ENCODE measurements around the gene PCDHB16.
"Not testable (repeated sequence)": the region's sequence is repeated elsewhere in the genome, so short reads cannot be mapped to it uniquely, and the experiment has no call there.

PCDHB16 gene

DNA sequence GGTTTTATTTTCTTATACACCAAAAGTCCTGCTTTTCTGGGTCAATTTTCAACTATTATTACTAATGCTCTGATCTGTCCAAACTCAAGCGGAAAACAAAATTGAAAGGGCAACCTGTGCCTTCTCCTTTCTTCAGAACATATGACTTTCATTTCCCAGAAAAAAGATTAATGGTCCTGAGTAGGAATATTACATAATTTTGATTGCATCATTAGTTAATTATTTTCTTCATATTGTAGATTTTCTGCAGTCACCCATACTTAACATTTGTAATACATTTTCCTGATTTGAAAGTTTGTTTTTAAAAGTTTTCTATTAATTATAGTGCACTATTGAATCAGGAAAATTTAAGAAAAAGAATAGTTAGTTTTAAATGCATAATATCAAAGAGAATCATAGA, 6.3 kb upstream of the PCDHB16 start:
- no peaks in the 10 kb centered on the region for H3K27me3 ChIP-seq (ENCODE audit: insufficient read depth, low read depth, severe bottlenecking)
- H3K4me3 ChIP-seq (ENCODE audit: low read depth, low read length), result no peak overlapping the region
- H3K9me3 ChIP-seq (ENCODE audit: severe bottlenecking), result peaks cover 6% of the 10 kb centered on the region
- TF ChIP-seq CTCF (IDR thresholded peaks at IDR 0.05; ENCODE audit: low read depth, low read length), result no peak
- DNase-seq, result no peak
- no peak overlapping the region for H3K27ac ChIP-seq
- no peaks in the 10 kb centered on the region for H3K36me3 ChIP-seq

- DNase-seq; H3K27ac ChIP-seq; H3K27me3 ChIP-seq (ENCODE audit: insufficient read depth, low read depth, severe bottlenecking); H3K36me3 ChIP-seq; H3K4me3 ChIP-seq (ENCODE audit: low read depth, low read length); H3K9me3 ChIP-seq (ENCODE audit: severe bottlenecking): not testable (repeated sequence)
Measured at GRCh38 chr5:141177577-141178191, 4.5 kb upstream of the PCDHB16 start, which contains the start of gene PCDHB8. TSS of gene PCDHB8 (plus strand) at chr5:141177790. CDS start at chr5:141178035, 245 bp downstream.

GRCh38 chr5:141179371-141179770, 2.8 kb upstream of the PCDHB16 start:
- H3K4me3 ChIP-seq (ENCODE audit: low read depth, low read length); DNase-seq; H3K27me3 ChIP-seq (ENCODE audit: insufficient read depth, low read depth, severe bottlenecking); H3K9me3 ChIP-seq (ENCODE audit: severe bottlenecking); H3K36me3 ChIP-seq; H3K27ac ChIP-seq: not testable (repeated sequence)

DNA sequence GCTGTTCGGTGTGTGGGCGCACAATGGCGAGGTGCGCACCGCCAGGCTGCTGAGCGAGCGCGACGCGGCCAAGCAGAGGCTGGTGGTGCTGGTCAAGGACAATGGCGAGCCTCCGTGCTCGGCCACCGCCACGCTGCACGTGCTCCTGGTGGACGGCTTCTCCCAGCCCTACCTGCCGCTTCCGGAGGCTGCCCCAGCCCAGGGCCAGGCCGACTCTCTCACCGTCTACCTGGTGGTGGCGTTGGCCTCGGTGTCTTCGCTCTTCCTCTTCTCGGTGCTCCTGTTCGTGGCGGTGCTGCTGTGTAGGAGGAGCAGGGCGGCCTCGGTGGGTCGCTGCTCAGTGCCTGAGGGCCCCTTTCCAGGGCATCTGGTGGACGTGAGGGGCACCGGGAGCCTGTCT, 2.3 kb upstream of the PCDHB16 start:
- H3K36me3 ChIP-seq; H3K27ac ChIP-seq; DNase-seq; H3K27me3 ChIP-seq (ENCODE audit: insufficient read depth, low read depth, severe bottlenecking); H3K4me3 ChIP-seq (ENCODE audit: low read depth, low read length); H3K9me3 ChIP-seq (ENCODE audit: severe bottlenecking): not testable (repeated sequence)

- DNase-seq, result no peak
- no peak for TF ChIP-seq CTCF (IDR thresholded peaks at IDR 0.05; ENCODE audit: low read depth, low read length)
- no peaks in the 10 kb centered on the region for H3K36me3 ChIP-seq
- no peak overlapping the region for H3K27ac ChIP-seq
- no peak overlapping the region for H3K4me3 ChIP-seq (ENCODE audit: low read depth, low read length)
- no peaks in the 10 kb centered on the region for H3K9me3 ChIP-seq (ENCODE audit: severe bottlenecking)
- H3K27me3 ChIP-seq (ENCODE audit: insufficient read depth, low read depth, severe bottlenecking), result no peaks in the 10 kb centered on the region
Measured at GRCh38 chr5:141180313-141180712, 1.9 kb upstream of the PCDHB16 start.

DNA sequence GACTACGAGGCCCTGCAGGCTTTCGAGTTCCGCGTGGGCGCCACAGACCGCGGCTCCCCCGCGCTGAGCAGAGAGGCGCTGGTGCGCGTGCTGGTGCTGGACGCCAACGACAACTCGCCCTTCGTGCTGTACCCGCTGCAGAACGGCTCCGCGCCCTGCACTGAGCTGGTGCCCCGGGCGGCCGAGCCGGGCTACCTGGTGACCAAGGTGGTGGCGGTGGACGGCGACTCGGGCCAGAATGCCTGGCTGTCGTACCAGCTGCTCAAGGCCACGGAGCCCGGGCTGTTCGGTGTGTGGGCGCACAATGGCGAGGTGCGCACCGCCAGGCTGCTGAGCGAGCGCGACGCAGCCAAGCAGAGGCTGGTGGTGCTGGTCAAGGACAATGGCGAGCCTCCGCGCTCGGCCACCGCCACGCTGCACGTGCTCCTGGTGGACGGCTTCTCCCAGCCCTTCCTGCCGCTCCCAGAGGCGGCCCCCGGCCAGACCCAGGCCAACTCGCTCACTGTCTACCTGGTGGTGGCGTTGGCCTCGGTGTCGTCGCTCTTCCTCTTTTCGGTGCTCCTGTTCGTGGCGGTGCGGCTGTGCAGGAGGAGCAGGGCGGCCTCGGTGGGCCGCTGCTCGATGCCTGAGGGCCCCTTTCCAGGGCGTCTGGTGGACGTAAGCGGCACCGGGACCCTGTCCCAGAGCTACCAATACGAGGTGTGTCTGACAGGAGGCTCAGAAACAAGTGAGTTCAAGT, 2.1 kb downstream of the PCDHB16 start:
- H3K4me3 ChIP-seq (ENCODE audit: low read depth, low read length); H3K27me3 ChIP-seq (ENCODE audit: insufficient read depth, low read depth, severe bottlenecking); H3K27ac ChIP-seq; H3K9me3 ChIP-seq (ENCODE audit: severe bottlenecking); H3K36me3 ChIP-seq; DNase-seq: not testable (repeated sequence)

GRCh38 chr5:141186897-141187512, 4.8 kb downstream of the PCDHB16 start, which contains the start of gene PCDHB9:
TSS of gene PCDHB9 (plus strand) at chr5:141187161. CDS start at chr5:141187319, 158 bp downstream.
- peak; percentile 69 for TF ChIP-seq CTCF (IDR thresholded peaks at IDR 0.05; ENCODE audit: low read depth, low read length)
- H3K4me3 ChIP-seq (ENCODE audit: low read depth, low read length), result peak within 1 kb of the TSS; percentile 51
- no peaks in the 10 kb centered on the region for H3K9me3 ChIP-seq (ENCODE audit: severe bottlenecking)
- H3K27me3 ChIP-seq (ENCODE audit: insufficient read depth, low read depth, severe bottlenecking), result no peaks in the 10 kb centered on the region
- DNase-seq, result peak; percentile 69
- no peaks in the 10 kb centered on the region for H3K36me3 ChIP-seq
- H3K27ac ChIP-seq, result peak within 1 kb of the TSS; percentile 56

GRCh38 chr5:141188682-141189081, 6.5 kb downstream of the PCDHB16 start:
- H3K27me3 ChIP-seq (ENCODE audit: insufficient read depth, low read depth, severe bottlenecking); H3K27ac ChIP-seq; H3K36me3 ChIP-seq; DNase-seq; H3K4me3 ChIP-seq (ENCODE audit: low read depth, low read length); H3K9me3 ChIP-seq (ENCODE audit: severe bottlenecking): not testable (repeated sequence)

- not testable (repeated sequence) for H3K4me3 ChIP-seq (ENCODE audit: low read depth, low read length); H3K36me3 ChIP-seq; DNase-seq; H3K9me3 ChIP-seq (ENCODE audit: severe bottlenecking); H3K27me3 ChIP-seq (ENCODE audit: insufficient read depth, low read depth, severe bottlenecking); H3K27ac ChIP-seq
Measured at GRCh38 chr5:141189131-141189530, 6.9 kb downstream of the PCDHB16 start.
